ENCODE measurements around the gene SLC7A6.

DNA sequence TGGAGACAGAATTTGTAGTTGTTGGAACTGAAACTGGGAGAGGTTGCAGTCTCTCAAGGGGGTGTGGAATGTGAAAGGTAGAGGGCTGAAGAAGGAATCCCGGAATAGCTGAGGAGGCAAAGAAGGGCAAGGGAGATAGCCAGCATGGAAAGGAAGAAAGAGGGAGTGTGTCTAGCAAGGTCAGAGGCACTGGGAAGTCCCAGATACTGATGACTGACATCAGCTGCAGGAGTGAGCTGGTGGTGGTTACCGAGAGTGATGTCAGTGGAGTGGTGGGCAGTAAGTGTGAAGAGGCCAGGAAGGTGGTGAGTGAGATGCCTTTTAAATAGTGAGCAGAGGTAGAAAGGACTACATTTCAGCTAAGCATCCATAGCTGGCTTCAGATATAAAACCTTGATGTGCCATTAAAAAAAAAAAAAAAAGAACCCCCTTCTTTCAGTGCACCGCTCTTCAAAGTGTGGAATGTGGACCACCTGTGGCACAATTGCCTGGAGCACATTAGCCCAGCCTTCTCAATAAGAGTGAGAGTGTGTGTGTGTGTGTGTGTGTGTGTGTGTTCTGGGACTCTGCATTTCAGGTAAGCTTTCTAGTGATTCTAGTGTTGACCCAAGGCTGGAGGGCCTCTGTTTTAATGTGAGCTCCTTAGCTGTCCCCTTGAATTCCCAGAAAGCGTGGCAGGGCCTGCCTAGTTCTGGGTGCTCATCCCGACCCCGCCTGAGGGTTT is 55.0 kb downstream of the SLC7A6 start:
- no peak for TF ChIP-seq POLR2A (IDR thresholded peaks at IDR 0.05)
- TF ChIP-seq POLR2AphosphoS5 (IDR thresholded peaks at IDR 0.05), result no peak
- TF ChIP-seq, protein P1, sequence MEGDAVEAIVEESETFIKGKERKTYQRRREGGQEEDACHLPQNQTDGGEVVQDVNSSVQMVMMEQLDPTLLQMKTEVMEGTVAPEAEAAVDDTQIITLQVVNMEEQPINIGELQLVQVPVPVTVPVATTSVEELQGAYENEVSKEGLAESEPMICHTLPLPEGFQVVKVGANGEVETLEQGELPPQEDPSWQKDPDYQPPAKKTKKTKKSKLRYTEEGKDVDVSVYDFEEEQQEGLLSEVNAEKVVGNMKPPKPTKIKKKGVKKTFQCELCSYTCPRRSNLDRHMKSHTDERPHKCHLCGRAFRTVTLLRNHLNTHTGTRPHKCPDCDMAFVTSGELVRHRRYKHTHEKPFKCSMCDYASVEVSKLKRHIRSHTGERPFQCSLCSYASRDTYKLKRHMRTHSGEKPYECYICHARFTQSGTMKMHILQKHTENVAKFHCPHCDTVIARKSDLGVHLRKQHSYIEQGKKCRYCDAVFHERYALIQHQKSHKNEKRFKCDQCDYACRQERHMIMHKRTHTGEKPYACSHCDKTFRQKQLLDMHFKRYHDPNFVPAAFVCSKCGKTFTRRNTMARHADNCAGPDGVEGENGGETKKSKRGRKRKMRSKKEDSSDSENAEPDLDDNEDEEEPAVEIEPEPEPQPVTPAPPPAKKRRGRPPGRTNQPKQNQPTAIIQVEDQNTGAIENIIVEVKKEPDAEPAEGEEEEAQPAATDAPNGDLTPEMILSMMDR (IDR thresholded peaks at IDR 0.05), result no peak

Data from prostate gland (tissue), 2 donors.